RPMI7951 (cell line): ENCODE measurements around the gene SLC22A23. TPM values are rescaled to one million over a fixed set of nuclear protein-coding genes. Genes with fewer than 3 reads are reported as not detected.
A peak's percentile ranks its signal among the peaks of the same experiment; 100 is the strongest.

ENCODE experiments used
- DNase-seq: peaks from one replicate; pipeline ENCODE4 v3.0.0-alpha.2; 2012; ENCODE audit warnings: low read depth
- total RNA-seq: library from RNA; depleted of rRNA; stranded (reverse); fragments of >200 nt; shearing (Covaris generic); gene quantifications from 2 replicates; pipeline ENCODE4 v1.2.3, GENCODE V29; 2014; rRNA removed

SLC22A23 gene
- total RNA-seq, 1 experiment from 2014 or later = 0.72 TPM

DNA sequence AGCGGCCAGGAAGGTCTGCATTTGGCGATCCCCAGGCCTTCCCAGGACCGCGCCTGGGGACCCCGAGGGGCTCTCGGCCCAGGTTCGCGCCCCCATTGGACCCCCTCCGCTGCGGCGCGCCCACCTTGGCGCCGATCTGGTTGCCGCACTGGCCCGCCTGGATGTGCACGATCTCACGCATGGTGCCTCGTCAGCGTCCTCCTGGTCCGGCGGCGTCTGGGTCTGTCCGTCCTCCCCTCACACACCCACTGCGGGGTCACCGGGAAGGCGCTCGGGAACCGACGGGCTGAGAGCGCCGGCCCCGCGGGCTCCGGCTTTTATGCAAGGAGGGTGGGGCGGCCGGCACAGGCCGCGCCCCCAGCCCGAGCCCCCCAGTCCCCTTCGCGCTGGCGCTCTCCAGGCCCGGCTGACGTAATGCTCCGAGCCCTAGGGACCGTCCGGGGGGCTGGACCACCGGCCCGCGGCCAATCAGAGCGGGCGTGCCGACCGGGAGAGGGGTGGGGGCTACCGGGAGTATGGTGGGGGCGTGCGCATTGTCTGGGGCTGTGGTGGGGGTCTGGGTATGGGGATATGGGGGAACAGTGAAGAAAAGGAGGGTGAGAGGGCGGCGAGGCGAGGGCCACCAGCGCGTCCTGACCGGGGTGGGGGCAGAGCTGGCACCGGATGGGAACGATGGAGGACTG lies 229.3 kb downstream of the SLC22A23 start, which contains the start of gene TUBB2B:
TSS of gene TUBB2B (minus strand) at position 291 of the 683 bp plus-strand sequence. CDS start at position 181, 110 bp downstream.
- no peak for DNase-seq

DNA sequence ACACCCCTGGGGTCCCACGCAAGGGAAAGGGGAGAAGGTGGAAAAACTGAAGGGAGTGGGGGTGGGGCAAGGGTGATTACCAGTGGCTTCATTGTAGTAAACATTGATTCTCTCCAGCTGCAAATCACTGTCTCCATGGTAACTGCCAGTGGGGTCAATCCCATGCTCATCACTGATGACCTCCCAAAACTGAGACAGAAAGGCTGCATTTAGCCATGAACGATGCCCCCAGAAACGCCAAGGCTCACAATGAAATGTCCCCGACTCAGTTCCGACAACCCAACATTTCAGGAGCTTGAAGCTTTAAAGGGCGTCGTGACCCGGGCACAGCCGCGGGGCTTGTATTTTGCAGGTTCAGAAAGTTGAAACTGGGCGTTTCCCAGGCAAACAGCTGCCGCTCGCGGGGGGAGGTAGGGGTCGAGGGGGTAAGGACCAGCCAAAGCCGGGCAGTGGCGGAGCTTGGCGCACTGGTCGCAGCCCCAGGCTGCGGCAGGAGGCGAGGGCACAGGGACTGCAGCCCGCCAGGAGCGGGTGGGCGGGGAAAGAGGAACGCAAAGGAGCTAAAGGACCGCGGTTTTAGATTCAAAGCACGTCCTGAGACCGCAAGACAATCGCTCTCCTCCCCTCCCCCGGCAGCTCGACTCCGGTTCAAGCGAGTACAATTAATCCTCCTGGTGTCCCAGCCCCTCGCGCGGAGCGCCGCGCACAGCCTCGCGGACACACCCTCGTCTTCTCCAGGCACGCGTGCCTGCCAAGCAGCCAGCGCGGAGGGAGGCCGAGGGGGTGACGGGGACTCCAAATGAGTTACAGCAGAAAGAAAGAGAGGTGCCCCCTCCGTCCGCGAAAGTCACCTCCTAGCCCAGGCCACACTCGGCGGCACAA lies 230.1 kb downstream of the SLC22A23 start:
- DNase-seq = peak; percentile 58

DNA sequence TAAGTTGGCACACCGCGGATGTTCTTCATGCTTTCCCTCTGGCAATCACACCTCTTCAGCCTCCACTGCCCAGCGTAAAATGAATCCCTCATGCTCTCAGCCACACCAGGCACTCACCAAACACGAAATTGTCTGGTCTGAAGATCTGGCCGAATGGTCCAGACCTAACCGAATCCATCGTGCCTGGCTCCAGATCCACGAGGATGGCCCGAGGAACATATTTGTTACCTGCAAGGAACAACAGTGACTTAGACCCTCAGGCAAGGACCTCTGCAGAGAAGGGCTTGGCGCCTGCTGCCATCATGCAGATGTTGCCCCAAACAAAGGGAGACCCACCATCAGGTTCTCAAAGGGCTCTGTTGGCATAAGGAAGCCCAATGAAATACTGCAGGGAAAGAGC lies 230.8 kb downstream of the SLC22A23 start:
- no peak for DNase-seq

DNA sequence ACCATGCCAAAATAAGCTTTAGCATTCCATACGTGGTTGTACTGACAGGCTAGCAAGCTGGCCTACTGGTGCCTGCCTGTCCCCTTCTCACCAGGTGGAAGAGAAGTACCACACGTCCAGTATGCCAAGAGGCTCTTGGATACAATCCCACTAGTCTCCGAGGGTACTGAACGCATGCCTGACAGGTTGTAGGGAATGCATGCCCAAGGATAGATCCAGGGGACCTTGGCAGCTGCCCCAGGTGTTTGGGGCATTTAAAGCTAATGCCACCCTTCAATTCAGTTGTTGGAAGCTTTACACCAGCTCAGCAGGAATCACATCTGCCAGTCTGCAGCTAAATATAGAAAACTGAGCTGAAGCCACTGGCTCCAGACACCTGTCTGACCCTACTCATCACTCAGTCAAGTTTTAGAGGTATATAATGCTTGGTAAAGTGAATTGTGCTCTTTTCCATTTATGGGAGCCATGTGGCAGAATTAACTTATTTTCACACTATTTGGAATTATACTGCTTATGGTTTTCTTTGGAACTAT lies 234.3 kb downstream of the SLC22A23 start:
- no peak for DNase-seq

DNA sequence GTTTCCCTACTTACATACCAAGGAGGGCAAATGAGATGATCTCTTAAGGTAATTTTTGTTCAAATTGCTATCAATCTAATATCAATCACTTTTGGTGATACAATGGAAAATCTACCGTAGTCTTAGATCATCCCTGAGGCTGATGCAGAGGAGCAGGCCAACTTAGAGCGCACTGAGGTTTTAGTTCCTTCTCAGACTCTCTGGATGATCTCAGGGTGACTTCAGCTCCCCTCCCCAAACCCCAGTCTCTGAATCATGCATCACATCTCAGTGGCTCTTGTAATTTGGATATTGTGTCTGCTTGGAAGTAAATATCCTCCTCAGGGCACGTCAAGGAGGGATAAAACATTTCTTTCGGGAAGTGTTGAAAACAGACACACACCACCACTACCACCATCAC lies 235.3 kb downstream of the SLC22A23 start:
- no peak for DNase-seq

DNA sequence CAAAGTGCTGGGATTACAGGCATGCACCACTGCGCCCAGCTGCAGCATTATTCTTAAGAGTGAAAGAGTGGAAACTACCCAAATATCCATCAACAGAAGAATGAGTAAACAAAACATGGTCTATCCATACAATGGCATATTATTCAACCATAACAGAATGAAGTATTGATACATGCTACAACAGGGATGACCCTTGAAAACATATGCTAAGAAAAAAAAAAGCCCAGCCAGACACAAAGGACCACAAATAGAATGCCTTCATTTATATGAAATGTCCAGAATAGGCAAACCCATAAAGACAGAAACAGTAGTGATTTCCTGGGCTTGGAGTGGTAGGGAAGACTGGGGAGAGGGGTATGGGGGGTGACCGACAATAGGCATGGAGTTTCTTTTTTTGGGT lies 236.5 kb downstream of the SLC22A23 start:
- DNase-seq = no peak

Other genes starting within 250 kb of the SLC22A23 start
- 22.1 and 26.7 TPM in 2 replicates for gene TUBB2B, start 229.4 kb downstream of the SLC22A23 start, total RNA-seq
- gene PSMG4, start 198.1 kb downstream of the SLC22A23 start, total RNA-seq = 26.8 and 35.2 TPM in 2 replicates